Lower leg skin (tissue), 3 donors: ENCODE data around the gene ISCA1.

Source experiments
- CTCF ChIP-seq, 3 donors: fragments of 450-650 bp; IDR thresholded peaks; one replicate each; pipeline ENCODE4 v1.5.1; 2016; ENCODE audit warnings: antibody characterized with exemption in 3 of 3, mild to moderate bottlenecking in 3 of 3, moderate library complexity in 2 of 3
- POLR2A ChIP-seq, 2 donors: fragments of 450-650 bp; IDR thresholded peaks; one replicate each; pipeline ENCODE4 v1.6.1; 2016 to 2017; ENCODE audit warnings: antibody characterized with exemption in 2 of 2, mild to moderate bottlenecking in 1 of 2, moderate library complexity in 1 of 2

GRCh38 chr9:86277072-86277471 is 5.3 kb downstream of the ISCA1 start:
- TF ChIP-seq POLR2A (IDR thresholded peaks at IDR 0.05) = no peak
- no peak for TF ChIP-seq CTCF (IDR thresholded peaks at IDR 0.05)
